GM12892 (cell line): ENCODE data around the gene ERBB4.

ENCODE experiments used
- POLR2A ChIP-seq: IDR thresholded peaks from 2 replicates; pipeline ENCODE4 v1.6.1; 2011; ENCODE audit warnings: low read depth, low read length, control low read depth
- POLR2AphosphoS5 ChIP-seq: IDR thresholded peaks from 2 replicates; pipeline ENCODE4 v1.6.1; 2011; ENCODE audit warnings: low read depth, low read length, control low read depth

GRCh38 chr2:212146416-212146815 lies 392.2 kb downstream of the ERBB4 start:
- TF ChIP-seq POLR2AphosphoS5 (no peak), POLR2A (no peak)
